Limb (tissue), 2 donors: ENCODE measurements around the gene JUNB.

Source experiments
- DNase-seq, 2 donors: peaks; one replicate each; pipeline ENCODE4 v3.0.0-alpha.2; 2016; ENCODE audit errors: extremely low spot score in 2 of 2

The JUNB gene

GRCh38 chr19:12774588-12775555, 16.4 kb upstream of the JUNB start, which contains the start of gene HOOK2:
HOOK2 (minus strand) TSS chr19:12775552; CDS start chr19:12775449, 103 bp downstream.
- DNase-seq, result no peak

GRCh38 chr19:12777217-12778016, 13.9 kb upstream of the JUNB start:
- peak; percentile 88 to 92 for DNase-seq

- peak; percentile 69 to 86 for DNase-seq
These were observed 13.0 kb upstream of the JUNB start for GRCh38 chr19:12778017-12778904.

DNA sequence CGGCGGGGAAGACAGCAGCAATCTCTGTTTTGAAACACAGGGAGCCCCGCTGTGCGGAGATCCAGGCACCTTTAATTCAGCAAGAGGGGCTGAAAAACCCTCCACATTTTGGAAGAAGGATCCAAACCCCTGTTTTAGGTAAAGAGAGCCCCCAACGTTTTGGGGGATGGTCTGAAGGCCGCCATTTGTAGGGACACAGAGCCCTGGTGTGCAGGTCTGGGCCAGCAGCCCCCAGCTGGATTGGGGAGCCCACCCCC, 12.5 kb upstream of the JUNB start:
- DNase-seq, result no peak

GRCh38 chr19:12779162-12779993, 11.9 kb upstream of the JUNB start:
- DNase-seq, result peak; percentile 87 to 88

- no peak for DNase-seq
These were observed 9.2 kb upstream of the JUNB start for GRCh38 chr19:12782174-12782423.

- DNase-seq, result peak; percentile 75 to 94
These were observed 8.6 kb upstream of the JUNB start for GRCh38 chr19:12782424-12783290.

- DNase-seq, result no peak
These were observed 7.9 kb upstream of the JUNB start for GRCh38 chr19:12783291-12783848.

DNA sequence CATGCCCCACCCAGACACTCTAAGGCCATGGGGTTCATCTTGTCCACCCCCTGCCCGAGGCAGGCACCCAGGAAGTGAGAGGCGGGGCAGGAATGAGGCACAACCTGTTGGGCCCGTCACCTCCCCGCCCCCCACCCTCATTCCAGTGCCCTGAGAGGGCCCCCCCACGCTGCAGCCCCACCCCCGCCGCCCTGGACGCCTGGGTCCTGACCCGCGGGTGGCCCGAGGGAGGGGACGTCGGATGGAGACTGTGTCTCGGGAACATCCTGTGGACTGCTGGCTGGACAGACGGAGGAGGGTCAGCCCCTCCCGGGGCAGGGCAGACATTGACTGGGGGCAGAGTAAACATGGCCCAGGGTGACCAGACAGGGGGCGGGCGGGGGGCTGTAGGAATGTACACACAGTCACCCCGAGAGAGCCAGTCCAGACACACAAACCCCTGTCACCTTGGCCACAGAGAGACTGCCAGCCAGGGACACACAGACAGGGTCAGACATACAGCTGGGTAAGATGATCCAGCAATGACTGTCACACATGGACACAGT, 7.4 kb upstream of the JUNB start:
- peak in 1 of 2 donors; percentile 34 for DNase-seq

DNA sequence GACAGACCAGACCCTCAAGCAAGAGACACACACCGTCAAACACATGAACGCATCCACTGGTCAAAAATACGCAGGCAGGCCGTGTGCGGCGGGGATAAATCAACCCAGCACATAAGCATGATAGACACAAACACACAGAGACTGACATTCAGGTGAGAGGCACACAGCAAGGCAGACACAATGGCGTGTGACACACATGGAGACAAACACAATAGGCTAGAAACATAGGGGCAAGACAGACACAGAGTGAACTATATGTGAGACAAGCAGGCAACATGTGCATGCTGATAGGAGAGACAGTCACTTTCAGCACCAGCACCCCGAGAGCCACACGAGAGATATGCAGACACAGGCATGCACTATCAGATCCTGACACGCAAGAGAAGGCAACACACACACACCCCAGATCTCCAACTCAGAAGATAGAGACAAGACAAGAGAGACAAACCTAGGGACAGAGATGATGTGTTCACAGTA, 6.9 kb upstream of the JUNB start:
- DNase-seq, result peak; percentile 2 to 34

DNA sequence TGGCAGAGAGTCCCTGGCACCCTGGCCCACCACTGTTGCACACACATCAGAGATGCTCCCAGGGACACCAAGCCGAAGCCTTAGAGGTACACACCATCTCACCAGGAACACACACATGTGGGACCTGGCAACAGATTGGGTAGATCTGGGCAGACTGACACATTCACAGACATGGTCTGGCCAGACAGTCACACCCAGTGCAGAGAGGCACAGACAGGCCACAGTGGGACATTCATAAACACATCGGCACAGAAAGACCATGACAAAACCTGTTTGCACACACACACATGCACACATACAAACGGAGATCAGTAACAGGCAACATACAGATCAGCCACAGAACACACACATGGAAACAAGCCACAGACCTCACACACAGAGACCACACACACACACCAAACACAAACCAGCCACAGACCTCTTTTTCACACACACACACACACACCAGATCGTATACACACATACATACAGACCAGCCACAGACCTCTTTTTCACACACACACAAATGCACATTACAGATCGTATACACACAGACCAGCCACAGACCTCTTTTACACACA, 6.3 kb upstream of the JUNB start:
- peak in 1 of 2 donors; percentile 40 for DNase-seq

- DNase-seq, result no peak
These were observed 5.8 kb upstream of the JUNB start for GRCh38 chr19:12785431-12786031.

DNA sequence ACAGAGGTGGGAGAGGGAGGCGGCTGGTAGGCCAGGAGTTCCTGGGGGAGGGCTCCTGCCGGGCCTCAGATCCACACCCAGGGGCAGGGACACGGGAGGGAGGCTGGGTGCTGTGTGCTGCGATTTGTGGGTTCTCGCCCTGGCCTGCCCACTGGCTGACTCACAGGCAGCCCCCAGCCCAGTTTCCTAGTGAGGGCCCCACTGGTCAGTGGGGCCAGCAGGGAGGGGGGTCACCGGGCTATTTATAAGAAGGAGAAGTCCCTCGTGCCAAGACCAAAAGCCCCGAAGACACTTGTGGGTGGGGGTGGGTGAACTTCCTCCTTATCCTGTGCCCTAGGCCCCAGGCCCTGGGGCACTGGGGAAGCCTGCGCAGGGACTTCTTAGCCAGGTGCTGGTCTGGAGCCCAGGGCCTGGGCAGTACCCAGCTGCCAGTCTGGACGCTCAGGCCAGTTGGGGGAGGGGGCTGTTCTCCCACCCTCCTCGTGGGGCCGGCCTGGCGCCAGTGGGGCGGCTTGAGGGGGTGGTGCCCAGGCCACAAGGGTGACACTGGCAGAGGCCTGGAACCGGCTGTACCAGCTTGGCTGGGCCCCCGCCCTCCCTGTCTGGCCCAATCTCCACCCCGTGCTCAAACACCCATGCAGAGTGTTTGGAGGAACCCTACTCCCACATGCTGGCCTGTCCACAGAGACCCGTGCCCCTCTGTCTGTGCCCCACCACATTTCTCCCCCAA, 5.0 kb upstream of the JUNB start:
- DNase-seq, result peak in 1 of 2 donors; percentile 2

GRCh38 chr19:12786952-12787351, 4.3 kb upstream of the JUNB start:
- DNase-seq, result no peak

DNA sequence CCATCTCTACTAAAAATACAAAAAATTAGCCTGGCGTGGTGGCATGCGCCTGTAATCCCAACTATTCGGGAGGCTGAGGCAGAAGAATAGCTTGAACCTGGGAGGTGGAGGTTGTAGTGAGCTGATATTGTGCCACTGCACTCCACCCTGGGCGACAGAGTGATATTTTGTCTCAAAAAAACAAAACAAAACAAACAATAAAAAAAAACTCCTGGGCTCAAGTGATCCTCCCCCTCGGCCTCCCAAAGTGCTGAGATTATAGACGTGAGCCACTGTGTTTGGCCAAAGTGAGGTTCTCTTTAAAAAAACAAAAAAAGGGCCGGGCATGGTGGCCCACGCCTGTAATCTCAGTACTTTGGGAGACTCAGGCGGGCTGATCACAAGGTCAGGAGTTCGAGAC, 3.8 kb upstream of the JUNB start:
- no peak for DNase-seq

DNA sequence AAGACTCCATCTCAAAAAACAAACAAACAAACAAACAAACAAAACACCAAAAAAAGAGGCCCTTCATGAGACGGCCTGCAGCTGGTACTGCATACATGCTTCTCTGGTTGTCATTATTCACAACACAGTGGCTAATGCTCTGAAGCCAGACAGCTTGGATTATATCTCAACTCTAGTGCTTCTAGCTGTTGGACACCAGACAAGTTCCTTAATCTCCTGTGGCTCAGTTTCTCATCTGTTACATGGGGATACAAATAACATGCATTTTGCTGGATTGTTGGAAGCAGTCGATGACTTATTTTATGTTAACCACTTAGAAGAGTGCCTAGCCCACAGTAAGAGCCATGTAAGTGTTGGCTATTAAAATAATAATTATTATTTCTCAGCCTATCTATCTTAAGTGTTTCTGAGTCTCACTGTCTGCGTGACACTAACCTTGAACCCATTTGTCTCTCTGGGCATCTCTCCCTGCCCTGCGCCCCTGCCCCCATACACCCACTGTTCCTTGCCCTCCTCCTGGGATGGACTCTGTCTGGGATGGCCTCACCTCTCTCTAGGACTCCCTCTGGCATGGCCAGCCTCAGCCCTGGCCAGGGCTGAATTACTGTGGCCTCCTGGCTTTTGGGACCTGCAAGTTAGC, 3.1 kb upstream of the JUNB start:
- DNase-seq, result peak in 1 of 2 donors; percentile 59

- DNase-seq, result peak; percentile 64 to 84
These were observed 2.6 kb upstream of the JUNB start for GRCh38 chr19:12788682-12789097.
